HepG2 (cell line): ENCODE data around the gene SLC12A5. TPM values are rescaled to one million over a fixed set of nuclear protein-coding genes. Genes with fewer than 3 reads are reported as not detected.
A peak's percentile ranks its signal among the peaks of the same experiment; 100 is the strongest.

Experiments
- CREB3 ChIP-seq: sonication (generic); formaldehyde crosslinking; IDR thresholded peaks from 2 replicates; pipeline ENCODE4 v1.5.0; 2020; ENCODE audit warnings: missing genetic modification reagents
- DRAP1 ChIP-seq: IDR thresholded peaks from 2 replicates; pipeline ENCODE4 v1.6.1; 2016; ENCODE audit warnings: missing genetic modification reagents, missing compliant biosample characterization
- ETV6 ChIP-seq: sonication (generic); formaldehyde crosslinking; conservative IDR thresholded peaks from 2 replicates; pipeline ENCODE4 v1.4.0; 2020; ENCODE audit warnings: missing genetic modification reagents
- MAF1 ChIP-seq: sonication (generic); formaldehyde crosslinking; IDR thresholded peaks from 2 replicates; pipeline ENCODE4 v1.5.0; 2020; ENCODE audit warnings: missing genetic modification reagents, borderline replicate concordance
- ONECUT2 ChIP-seq: sonication (generic); formaldehyde crosslinking; IDR thresholded peaks from 2 replicates; pipeline ENCODE4 v1.4.0; 2020; ENCODE audit warnings: missing genetic modification reagents
- SRSF4 ChIP-seq: fragments of 200-400 bp; formaldehyde crosslinking; IDR thresholded peaks from one replicate; pipeline ENCODE4 v1.6.1; 2018; ENCODE audit warnings: mild to moderate bottlenecking, low read depth, low read length, moderate library complexity; ENCODE audit not compliant: poor library complexity, severe bottlenecking
- ZBTB33 ChIP-seq: sonication (generic); formaldehyde crosslinking; IDR thresholded peaks from 2 replicates; pipeline ENCODE4 v1.4.0; 2020; ENCODE audit warnings: missing genetic modification reagents
- ZBTB34 ChIP-seq: sonication (generic); formaldehyde crosslinking; IDR thresholded peaks from 2 replicates; pipeline ENCODE4 v1.8.0; 2022; ENCODE audit warnings: mild to moderate bottlenecking, missing genetic modification reagents
- ZBTB40 ChIP-seq, 2 experiments: fragments of 450-650 bp in 1 of 2; sonication (generic) in 1 of 2; formaldehyde crosslinking in 1 of 2; IDR thresholded peaks; 2 replicates each; pipeline versions ENCODE4 v1.6.1 to v1.8.0; 2016 to 2022; ENCODE audit warnings: antibody characterized with exemption in 1 of 2, mild to moderate bottlenecking in 1 of 2, missing genetic modification reagents in 1 of 2
- ZNF225 ChIP-seq: sonication (generic); formaldehyde crosslinking; IDR thresholded peaks from 2 replicates; pipeline ENCODE4 v1.4.0; 2020; ENCODE audit warnings: mild to moderate bottlenecking, missing genetic modification reagents
- ZNF441 ChIP-seq: sonication (generic); formaldehyde crosslinking; IDR thresholded peaks from 2 replicates; pipeline ENCODE4 v1.7.0; 2021; ENCODE audit warnings: missing genetic modification reagents, borderline replicate concordance
- ZNF639 ChIP-seq: conservative IDR thresholded peaks from 2 replicates; pipeline ENCODE4 v1.6.1; 2018; ENCODE audit warnings: missing genetic modification reagents
- ZNF713 ChIP-seq: sonication (generic); formaldehyde crosslinking; IDR thresholded peaks from 2 replicates; pipeline ENCODE4 v1.4.0; 2020; ENCODE audit warnings: mild to moderate bottlenecking, missing genetic modification reagents
- ZNF782 ChIP-seq: sonication (generic); formaldehyde crosslinking; IDR thresholded peaks from 2 replicates; pipeline ENCODE4 v1.4.0; 2020; ENCODE audit warnings: missing genetic modification reagents, mild to moderate bottlenecking, borderline replicate concordance
- ZSCAN12 ChIP-seq: sonication (generic); formaldehyde crosslinking; IDR thresholded peaks from 2 replicates; pipeline ENCODE4 v1.9.0; 2021; ENCODE audit warnings: mild to moderate bottlenecking, missing genetic modification reagents
- polyA plus RNA-seq, 8 experiments: library from polyadenylated mRNA; depleted of rRNA in 3 of 8; stranded (reverse) in 7 of 8; unstranded in 1 of 8; fragments of >200 nt; fragmentation: Illumina TruSeq in 4 of 8; extraction: Trizol in 4 of 8; gene quantifications; 2 replicates each; pipeline versions ENCODE4 v1.2.1 to v1.2.3, GENCODE V29; 2011 to 2016; ENCODE audit warnings: low read depth in 4 of 8, missing spikeins in 1 of 8, mixed read lengths in 1 of 8; ENCODE audit not compliant: insufficient read depth in 1 of 8
- total RNA-seq, 5 experiments: library from RNA; depleted of rRNA; stranded (reverse); fragments of >200 nt; fragmentation: Illumina TruSeq; extraction: Trizol; gene quantifications; 2 replicates each; pipeline ENCODE4 v1.2.3, GENCODE V29; 2016; ENCODE audit warnings: low read depth in 1 of 5

Gene SLC12A5
- total and polyA plus RNA-seq, 2 of the 13 experiments (the other 11 are each of a cell fraction or from before 2014, with no cell fraction given), result 4.3 to 5.4 TPM

- TF ChIP-seq ZBTB34 (CRISPR knock-in tag) (no peak), ZSCAN12 (no peak), ONECUT2 (no peak), MAF1 (no peak), ZBTB33 (CRISPR knock-in tag) (no peak), ZNF713 (CRISPR knock-in tag) (no peak), SRSF4 (no peak), CREB3 (CRISPR knock-in tag) (no peak), ZNF225 (CRISPR knock-in tag) (no peak), ZBTB40 (IDR thresholded peaks at IDR 0.05) (no peak), ZBTB40 (CRISPR knock-in tag; IDR thresholded peaks at IDR 0.05) (no peak), ZNF782 (peak; percentile 90; the same call in 1 of the 2 replicates), ETV6 (CRISPR knock-in tag) (0 out of 2 replicates have a peak, but pooled peaks have one; percentile 25), ZNF639 (CRISPR knock-in tag) (no peak), DRAP1 (CRISPR knock-in tag) (no peak), ZNF441 (CRISPR knock-in tag) (no peak)
Observed at GRCh38 chr20:46089167-46089416, 60.1 kb downstream of the SLC12A5 start (continued).
